Measurements from ENCODE around the gene C18orf63. TPM values are rescaled to one million over a fixed set of nuclear protein-coding genes. Genes with fewer than 3 reads are reported as not detected.

The C18orf63 gene
- total RNA-seq, 1 donor from 2014 or later = not detected

DNA sequence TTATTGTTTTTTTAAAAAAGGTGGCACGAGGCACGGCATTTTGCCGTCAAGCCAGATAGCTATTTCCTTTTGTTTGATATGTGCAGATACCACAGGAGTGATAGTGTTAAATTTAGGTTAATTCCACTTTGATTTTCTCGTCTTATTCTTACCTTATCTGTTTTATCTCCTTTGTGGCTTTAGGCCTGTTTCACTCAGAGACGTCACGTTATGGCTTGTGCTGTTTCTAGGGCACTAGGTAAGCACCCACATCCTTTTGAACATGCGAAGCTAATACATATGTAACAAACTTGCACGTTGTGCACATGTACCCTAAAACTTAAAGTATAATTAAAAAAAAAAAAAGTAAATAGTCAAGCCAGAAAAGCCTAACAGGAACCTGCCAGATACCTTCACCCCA is 57.8 kb downstream of the C18orf63 start:
- H3K27ac Mint-ChIP-seq (ENCODE audit: unreplicated experiment) = no peak overlapping the region
- no peaks in the 10 kb centered on the region for H3K9me3 Mint-ChIP-seq
- DNase-seq (ENCODE audit: low read depth, low spot score) = no peak
- no peak overlapping the region for H3K4me3 Mint-ChIP-seq
- peaks cover 5% of the 10 kb centered on the region for H3K4me1 Mint-ChIP-seq
- no peaks in the 10 kb centered on the region for H3K36me3 Mint-ChIP-seq (ENCODE audit: low read depth)
- H3K27me3 Mint-ChIP-seq (ENCODE audit: low read depth) = peaks cover 5% of the 10 kb centered on the region
- TF ChIP-seq, protein P1, sequence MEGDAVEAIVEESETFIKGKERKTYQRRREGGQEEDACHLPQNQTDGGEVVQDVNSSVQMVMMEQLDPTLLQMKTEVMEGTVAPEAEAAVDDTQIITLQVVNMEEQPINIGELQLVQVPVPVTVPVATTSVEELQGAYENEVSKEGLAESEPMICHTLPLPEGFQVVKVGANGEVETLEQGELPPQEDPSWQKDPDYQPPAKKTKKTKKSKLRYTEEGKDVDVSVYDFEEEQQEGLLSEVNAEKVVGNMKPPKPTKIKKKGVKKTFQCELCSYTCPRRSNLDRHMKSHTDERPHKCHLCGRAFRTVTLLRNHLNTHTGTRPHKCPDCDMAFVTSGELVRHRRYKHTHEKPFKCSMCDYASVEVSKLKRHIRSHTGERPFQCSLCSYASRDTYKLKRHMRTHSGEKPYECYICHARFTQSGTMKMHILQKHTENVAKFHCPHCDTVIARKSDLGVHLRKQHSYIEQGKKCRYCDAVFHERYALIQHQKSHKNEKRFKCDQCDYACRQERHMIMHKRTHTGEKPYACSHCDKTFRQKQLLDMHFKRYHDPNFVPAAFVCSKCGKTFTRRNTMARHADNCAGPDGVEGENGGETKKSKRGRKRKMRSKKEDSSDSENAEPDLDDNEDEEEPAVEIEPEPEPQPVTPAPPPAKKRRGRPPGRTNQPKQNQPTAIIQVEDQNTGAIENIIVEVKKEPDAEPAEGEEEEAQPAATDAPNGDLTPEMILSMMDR (conservative IDR thresholded peaks at IDR 0.05) = no peak

DNA sequence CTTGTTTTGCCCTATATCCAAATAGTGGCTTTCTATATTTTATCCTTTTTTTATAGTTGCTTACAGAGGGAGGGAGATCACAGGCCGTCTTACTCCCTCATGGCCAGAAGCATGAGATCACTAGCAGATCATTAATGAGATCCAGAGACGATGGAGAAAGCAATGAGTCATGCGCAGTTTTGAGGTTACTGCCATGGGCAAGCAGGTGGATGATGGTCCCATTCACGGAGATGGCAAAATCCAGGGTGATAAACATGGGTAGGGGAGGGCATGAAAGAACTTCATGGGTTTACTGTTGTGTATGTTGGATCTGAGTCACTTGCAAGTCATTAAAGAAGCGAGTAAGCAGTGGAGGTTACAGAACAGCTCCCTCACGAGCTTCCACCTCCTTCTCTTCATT is 60.4 kb downstream of the C18orf63 start:
- no peak for DNase-seq (ENCODE audit: low read depth, low spot score)
- H3K36me3 Mint-ChIP-seq (ENCODE audit: low read depth) = no peaks in the 10 kb centered on the region
- H3K9me3 Mint-ChIP-seq = no peaks in the 10 kb centered on the region
- H3K4me1 Mint-ChIP-seq = peaks cover 5% of the 10 kb centered on the region
- no peak overlapping the region for H3K27ac Mint-ChIP-seq (ENCODE audit: unreplicated experiment)
- no peak overlapping the region for H3K4me3 Mint-ChIP-seq
- peaks cover 3% of the 10 kb centered on the region for H3K27me3 Mint-ChIP-seq (ENCODE audit: low read depth)
- TF ChIP-seq, protein P1 (conservative IDR thresholded peaks at IDR 0.05) = no peak

DNA sequence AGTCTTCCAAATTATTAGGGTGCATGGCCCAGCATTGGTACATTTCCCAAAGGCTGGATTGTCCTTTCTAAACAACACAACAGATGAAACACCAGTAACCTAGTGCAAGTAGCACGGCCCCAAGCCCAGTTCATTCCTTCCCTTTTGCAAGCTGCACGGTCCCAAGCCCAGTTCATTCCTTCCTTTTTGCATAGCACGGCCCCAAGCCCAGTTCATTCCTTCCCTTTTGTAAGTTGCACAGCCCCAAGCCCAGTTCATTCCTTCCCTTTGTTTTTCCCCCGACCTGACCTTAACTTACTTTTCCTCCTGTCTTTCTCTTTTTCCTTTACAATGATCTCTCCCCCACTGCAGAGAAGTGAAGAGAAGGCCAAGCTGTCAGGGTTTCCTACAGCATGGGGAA is 60.9 kb downstream of the C18orf63 start:
- Mint-ChIP-seq H3K27me3 (ENCODE audit: low read depth) (peaks cover 3% of the 10 kb centered on the region), H3K36me3 (ENCODE audit: low read depth) (no peaks in the 10 kb centered on the region), H3K4me3 (no peak overlapping the region), H3K4me1 (peaks cover 5% of the 10 kb centered on the region), H3K9me3 (no peaks in the 10 kb centered on the region), H3K27ac (ENCODE audit: unreplicated experiment) (peak overlapping the region; percentile 7)
- no peak for DNase-seq (ENCODE audit: low read depth, low spot score)
- TF ChIP-seq, protein P1 (conservative IDR thresholded peaks at IDR 0.05) = no peak

DNA sequence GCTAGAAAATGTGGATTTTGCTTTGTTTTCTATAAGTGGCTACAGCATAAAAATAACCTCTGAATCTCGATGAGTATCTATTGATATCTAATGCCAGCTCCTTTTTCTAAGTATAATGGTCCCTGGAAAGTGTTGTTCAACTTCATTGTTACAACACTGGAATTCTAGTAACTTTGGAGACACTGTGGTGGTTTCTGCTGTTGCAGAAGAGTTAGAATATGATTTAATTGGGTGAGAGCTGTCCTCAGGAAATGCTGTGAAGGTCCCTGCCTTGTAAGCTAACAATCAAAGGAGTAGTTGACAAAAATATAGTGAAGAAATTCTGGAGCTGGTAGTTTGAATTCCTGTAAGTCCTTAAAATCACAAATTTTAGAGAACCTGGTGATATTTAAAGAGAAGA is 62.1 kb downstream of the C18orf63 start:
- Mint-ChIP-seq H3K4me1 (peaks cover 5% of the 10 kb centered on the region), H3K27me3 (ENCODE audit: low read depth) (no peaks in the 10 kb centered on the region), H3K36me3 (ENCODE audit: low read depth) (no peaks in the 10 kb centered on the region), H3K9me3 (no peaks in the 10 kb centered on the region), H3K27ac (ENCODE audit: unreplicated experiment) (no peak overlapping the region), H3K4me3 (no peak overlapping the region)
- no peak for DNase-seq (ENCODE audit: low read depth, low spot score)
- TF ChIP-seq, protein P1 (conservative IDR thresholded peaks at IDR 0.05) = no peak

DNA sequence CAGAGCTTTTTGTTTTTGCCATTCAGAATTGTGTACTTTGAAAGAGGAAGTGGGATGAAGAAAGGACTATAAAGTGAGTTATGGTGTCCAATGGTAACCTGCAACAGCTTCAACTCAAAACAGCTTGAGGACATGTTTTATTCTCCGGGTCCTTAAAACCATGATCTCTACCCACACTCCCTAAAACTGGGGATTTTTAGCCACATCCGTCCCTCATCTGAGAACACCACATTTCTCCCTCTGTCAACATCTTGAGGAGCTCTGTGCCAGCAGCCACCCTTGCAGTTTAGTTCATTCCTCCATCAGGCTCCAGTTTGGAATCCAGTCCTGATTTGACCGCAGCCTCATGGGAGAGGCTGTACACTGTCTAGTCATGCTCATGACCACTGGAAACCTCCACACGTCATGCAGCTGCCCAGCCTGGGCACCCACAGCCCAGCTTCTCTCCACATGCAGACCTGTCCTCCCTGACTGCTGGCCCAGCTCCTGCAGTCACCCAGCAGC is 62.6 kb downstream of the C18orf63 start:
- Mint-ChIP-seq H3K9me3 (no peaks in the 10 kb centered on the region), H3K4me3 (no peak overlapping the region), H3K36me3 (ENCODE audit: low read depth) (no peaks in the 10 kb centered on the region), H3K4me1 (peaks cover 5% of the 10 kb centered on the region), H3K27me3 (ENCODE audit: low read depth) (no peaks in the 10 kb centered on the region), H3K27ac (ENCODE audit: unreplicated experiment) (peak overlapping the region; percentile 72)
- TF ChIP-seq, protein P1 (conservative IDR thresholded peaks at IDR 0.05) = no peak
- DNase-seq (ENCODE audit: low read depth, low spot score) = no peak

Measured in neural crest cell (in vitro differentiated cells).